ENCODE measurements around the gene LDLRAD3.

Gene LDLRAD3

DNA sequence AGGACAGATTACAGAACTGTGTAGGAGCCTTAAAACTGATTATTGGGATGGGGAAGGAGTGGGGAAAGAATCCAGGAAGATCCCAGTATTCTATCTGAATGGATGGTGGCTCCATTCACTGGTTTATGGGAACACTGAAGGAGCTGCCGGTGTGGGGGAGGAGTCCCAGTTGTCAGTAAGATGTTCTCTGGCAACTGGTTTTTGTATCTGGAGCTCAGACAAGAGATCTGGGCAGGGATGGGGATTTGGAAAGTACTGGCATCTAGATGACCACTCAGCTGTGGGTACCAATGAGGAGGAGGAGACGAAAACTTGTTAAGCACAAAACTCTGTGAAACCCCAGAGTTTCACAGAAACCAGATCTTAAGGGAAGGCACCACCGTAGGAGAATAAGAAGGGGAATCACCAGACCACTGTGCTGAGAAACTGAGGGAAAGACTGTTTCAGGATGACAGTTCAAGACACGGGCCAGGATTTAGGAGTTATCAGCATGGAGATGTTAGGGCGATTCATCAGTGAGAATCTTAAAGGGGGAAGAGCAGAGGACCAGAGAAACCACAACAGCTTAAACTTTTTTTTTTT is 28.1 kb downstream of the LDLRAD3 start:
- Histone ChIP-seq H3K9me3 (ENCODE audit: low read length) (peaks cover 27% of the 10 kb centered on the region), H3K4me3 (ENCODE audit: low read length) (no peak overlapping the region), H2AFZ (ENCODE audit: low read depth, low read length) (no peak overlapping the region), H3K27me3 (ENCODE audit: insufficient read depth, low read length) (no peaks in the 10 kb centered on the region), H3K36me3 (ENCODE audit: insufficient read depth, low read length) (no peaks in the 10 kb centered on the region), H3K4me1 (ENCODE audit: insufficient read depth, low read length) (no peaks in the 10 kb centered on the region)

DNA sequence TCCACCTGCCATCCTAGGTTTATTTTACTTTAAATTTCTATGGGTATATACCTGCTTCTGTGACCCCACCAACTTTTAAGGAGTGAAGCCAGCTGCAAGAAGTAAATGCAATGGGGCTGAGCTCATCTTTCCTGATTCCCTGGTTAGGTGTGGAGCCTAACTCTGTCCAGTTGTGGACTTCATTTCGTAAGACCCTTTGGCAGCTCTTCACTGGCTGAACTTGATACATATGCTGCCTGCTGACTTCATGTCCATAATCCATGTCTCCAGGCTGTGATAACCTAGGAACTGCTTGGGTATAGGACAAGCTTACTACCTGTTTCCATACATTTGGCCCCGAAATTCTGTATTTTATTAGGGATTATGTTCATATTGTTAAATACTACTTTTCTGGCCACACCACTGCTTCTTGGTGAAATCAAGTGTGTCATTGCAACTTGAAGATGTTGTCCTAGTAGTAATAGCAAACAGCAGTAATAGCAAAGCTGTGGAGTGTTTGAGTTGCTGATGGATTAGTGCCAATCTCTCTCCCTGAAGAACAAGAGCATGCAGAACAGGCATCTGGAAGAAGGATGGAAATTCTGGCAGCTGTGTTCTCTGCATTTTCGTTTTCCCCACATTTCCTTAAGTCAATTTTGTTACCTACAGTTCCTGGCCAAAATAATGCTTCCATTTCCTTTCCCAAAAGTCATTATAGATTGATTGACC is 31.2 kb downstream of the LDLRAD3 start:
- Histone ChIP-seq H3K4me1 (ENCODE audit: insufficient read depth, low read length) (peaks cover 5% of the 10 kb centered on the region), H2AFZ (ENCODE audit: low read depth, low read length) (no peak overlapping the region), H3K9me3 (ENCODE audit: low read length) (peaks cover 25% of the 10 kb centered on the region), H3K4me3 (ENCODE audit: low read length) (no peak overlapping the region), H3K36me3 (ENCODE audit: insufficient read depth, low read length) (no peaks in the 10 kb centered on the region), H3K27me3 (ENCODE audit: insufficient read depth, low read length) (no peaks in the 10 kb centered on the region)

DNA sequence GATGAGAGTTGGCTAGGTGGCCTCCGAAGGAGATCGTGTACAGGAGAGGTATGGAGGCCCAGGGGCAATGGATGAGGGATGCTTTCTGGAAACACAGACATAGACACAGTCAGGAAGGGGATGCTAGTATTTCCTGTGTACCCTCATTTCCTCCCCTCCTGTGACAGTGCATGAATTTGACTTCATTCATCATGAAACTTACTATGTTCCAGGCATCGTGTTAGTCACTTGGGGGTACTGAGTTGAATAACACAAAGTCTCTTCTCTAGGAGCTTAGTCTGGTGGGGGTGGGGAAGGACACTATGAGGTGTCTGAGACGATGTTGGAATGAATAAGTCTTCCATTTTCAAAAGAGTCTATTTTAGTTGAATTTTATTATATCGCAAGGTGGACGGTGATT is 32.6 kb downstream of the LDLRAD3 start:
- Histone ChIP-seq H3K4me1 (ENCODE audit: insufficient read depth, low read length) (peaks cover 5% of the 10 kb centered on the region), H3K36me3 (ENCODE audit: insufficient read depth, low read length) (no peaks in the 10 kb centered on the region)

GRCh38 chr11:35978183-35978582 is 34.3 kb downstream of the LDLRAD3 start:
- peaks cover 5% of the 10 kb centered on the region for H3K4me1 ChIP-seq (ENCODE audit: insufficient read depth, low read length)
- peaks cover 18% of the 10 kb centered on the region for H3K9me3 ChIP-seq (ENCODE audit: low read length)
- no peak overlapping the region for H2AFZ ChIP-seq (ENCODE audit: low read depth, low read length)
- H3K36me3 ChIP-seq (ENCODE audit: insufficient read depth, low read length) = no peaks in the 10 kb centered on the region
- no peaks in the 10 kb centered on the region for H3K27me3 ChIP-seq (ENCODE audit: insufficient read depth, low read length)
- H3K4me3 ChIP-seq (ENCODE audit: low read length) = no peak overlapping the region

More for the DNA sequence above, 32.6 kb downstream of the LDLRAD3 start:
- Histone ChIP-seq H3K4me3 (ENCODE audit: low read length) (no peak overlapping the region), H3K27me3 (ENCODE audit: insufficient read depth, low read length) (no peaks in the 10 kb centered on the region), H2AFZ (ENCODE audit: low read depth, low read length) (no peak overlapping the region), H3K9me3 (ENCODE audit: low read length) (peaks cover 24% of the 10 kb centered on the region)

DNA sequence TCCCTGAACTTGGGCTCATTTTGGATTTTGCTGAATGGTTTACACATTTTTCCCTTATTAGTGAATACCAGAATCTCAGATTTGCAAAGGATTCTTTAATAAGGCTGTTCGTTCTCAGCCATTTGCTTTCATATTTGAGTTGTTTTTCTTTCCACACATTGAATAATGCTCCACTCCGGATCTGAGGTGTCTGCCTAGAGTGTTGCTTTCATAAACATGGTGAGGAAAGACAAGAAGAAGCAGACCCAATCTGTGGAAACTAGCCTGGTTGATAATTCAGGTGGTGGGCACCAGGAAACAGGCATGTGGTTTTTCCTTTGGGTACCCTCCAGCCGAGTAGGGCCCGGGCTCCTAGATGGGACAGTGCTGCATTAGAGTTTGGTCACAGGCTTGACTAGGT is 35.0 kb downstream of the LDLRAD3 start:
- Histone ChIP-seq H3K36me3 (ENCODE audit: insufficient read depth, low read length) (no peaks in the 10 kb centered on the region), H3K9me3 (ENCODE audit: low read length) (peaks cover 16% of the 10 kb centered on the region), H3K4me3 (ENCODE audit: low read length) (no peak overlapping the region), H3K27me3 (ENCODE audit: insufficient read depth, low read length) (no peaks in the 10 kb centered on the region), H2AFZ (ENCODE audit: low read depth, low read length) (no peak overlapping the region), H3K4me1 (ENCODE audit: insufficient read depth, low read length) (peaks cover 5% of the 10 kb centered on the region)

DNA sequence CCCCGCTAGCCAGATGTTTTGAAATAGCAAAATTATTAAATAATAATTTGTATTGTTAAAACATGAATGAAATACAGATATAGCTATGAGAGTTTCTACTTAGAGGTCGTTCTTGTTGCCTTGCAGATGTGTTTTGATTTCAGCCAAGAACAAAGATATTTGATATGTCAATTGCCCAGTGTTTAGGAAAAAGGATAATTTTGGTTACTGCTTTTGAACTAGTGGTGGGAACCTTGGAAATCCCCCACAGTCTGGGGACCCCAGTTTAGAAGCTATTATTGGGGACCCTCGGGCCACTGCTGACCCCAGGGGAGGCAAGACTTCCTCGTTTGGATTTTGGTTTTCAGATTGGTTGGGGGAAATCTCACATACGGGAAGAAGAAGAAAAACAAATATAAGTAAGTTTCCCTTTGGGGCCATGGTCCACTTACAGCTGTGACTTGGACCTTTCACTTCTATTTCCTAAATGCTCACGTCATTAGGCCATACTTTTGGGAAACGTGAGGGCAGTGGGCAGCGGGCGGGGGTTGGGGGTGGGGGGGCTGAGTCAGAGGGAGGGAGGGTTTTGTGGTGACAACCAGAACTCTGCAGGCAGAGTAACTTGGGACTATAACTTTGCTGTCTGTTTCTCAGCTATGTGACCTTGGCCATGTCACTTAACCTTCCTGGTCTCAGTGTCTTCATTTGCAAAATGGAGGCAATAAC is 37.0 kb downstream of the LDLRAD3 start:
- H3K27me3 ChIP-seq (ENCODE audit: insufficient read depth, low read length) = no peaks in the 10 kb centered on the region
- no peaks in the 10 kb centered on the region for H3K36me3 ChIP-seq (ENCODE audit: insufficient read depth, low read length)
- H2AFZ ChIP-seq (ENCODE audit: low read depth, low read length) = no peak overlapping the region
- H3K9me3 ChIP-seq (ENCODE audit: low read length) = peaks cover 7% of the 10 kb centered on the region
- H3K4me3 ChIP-seq (ENCODE audit: low read length) = no peak overlapping the region
- peaks cover 5% of the 10 kb centered on the region for H3K4me1 ChIP-seq (ENCODE audit: insufficient read depth, low read length)

DNA sequence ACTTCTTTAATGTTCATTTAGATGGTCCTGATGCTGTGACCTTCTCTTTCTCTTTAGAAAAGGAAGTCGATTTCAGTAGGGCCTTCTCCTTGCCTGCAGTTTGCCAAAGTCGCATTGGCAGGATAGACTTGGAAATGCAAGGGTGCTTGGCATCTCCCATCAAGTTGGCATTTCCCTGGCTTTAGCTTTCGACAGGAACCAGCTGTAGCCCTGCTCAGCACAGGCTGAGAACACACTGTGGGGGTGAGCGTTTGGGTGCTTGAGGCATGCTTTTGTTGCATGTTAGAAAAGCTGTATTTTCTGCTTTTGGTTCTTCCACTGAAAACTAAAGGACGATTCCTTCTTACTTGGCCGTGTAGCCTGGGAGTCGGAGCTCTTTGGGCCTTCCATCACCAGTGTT is 37.7 kb downstream of the LDLRAD3 start:
- H3K4me3 ChIP-seq (ENCODE audit: low read length) = no peak overlapping the region
- H3K27me3 ChIP-seq (ENCODE audit: insufficient read depth, low read length) = no peaks in the 10 kb centered on the region
- no peak overlapping the region for H2AFZ ChIP-seq (ENCODE audit: low read depth, low read length)
- H3K36me3 ChIP-seq (ENCODE audit: insufficient read depth, low read length) = no peaks in the 10 kb centered on the region
- H3K4me1 ChIP-seq (ENCODE audit: insufficient read depth, low read length) = peaks cover 9% of the 10 kb centered on the region
- H3K9me3 ChIP-seq (ENCODE audit: low read length) = peaks cover 7% of the 10 kb centered on the region

- Histone ChIP-seq H3K4me1 (ENCODE audit: insufficient read depth, low read length) (peaks cover 12% of the 10 kb centered on the region), H3K27me3 (ENCODE audit: insufficient read depth, low read length) (no peaks in the 10 kb centered on the region), H3K4me3 (ENCODE audit: low read length) (no peak overlapping the region), H3K9me3 (ENCODE audit: low read length) (peaks cover 5% of the 10 kb centered on the region), H2AFZ (ENCODE audit: low read depth, low read length) (no peak overlapping the region), H3K36me3 (ENCODE audit: insufficient read depth, low read length) (no peaks in the 10 kb centered on the region)
These were observed 38.2 kb downstream of the LDLRAD3 start for GRCh38 chr11:35982061-35982460.

- Histone ChIP-seq H3K4me3 (ENCODE audit: low read length) (no peak overlapping the region), H3K36me3 (ENCODE audit: insufficient read depth, low read length) (no peaks in the 10 kb centered on the region), H3K4me1 (ENCODE audit: insufficient read depth, low read length) (peaks cover 7% of the 10 kb centered on the region), H2AFZ (ENCODE audit: low read depth, low read length) (no peak overlapping the region), H3K27me3 (ENCODE audit: insufficient read depth, low read length) (no peaks in the 10 kb centered on the region), H3K9me3 (ENCODE audit: low read length) (peaks cover 6% of the 10 kb centered on the region)
These were observed 40.1 kb downstream of the LDLRAD3 start for GRCh38 chr11:35983981-35984380.

GRCh38 chr11:35986947-35987346 is 43.1 kb downstream of the LDLRAD3 start:
- Histone ChIP-seq H3K27me3 (ENCODE audit: insufficient read depth, low read length) (no peaks in the 10 kb centered on the region), H3K36me3 (ENCODE audit: insufficient read depth, low read length) (no peaks in the 10 kb centered on the region), H2AFZ (ENCODE audit: low read depth, low read length) (no peak overlapping the region), H3K4me3 (ENCODE audit: low read length) (no peak overlapping the region), H3K9me3 (ENCODE audit: low read length) (peaks cover 6% of the 10 kb centered on the region), H3K4me1 (ENCODE audit: insufficient read depth, low read length) (peaks cover 22% of the 10 kb centered on the region)

DNA sequence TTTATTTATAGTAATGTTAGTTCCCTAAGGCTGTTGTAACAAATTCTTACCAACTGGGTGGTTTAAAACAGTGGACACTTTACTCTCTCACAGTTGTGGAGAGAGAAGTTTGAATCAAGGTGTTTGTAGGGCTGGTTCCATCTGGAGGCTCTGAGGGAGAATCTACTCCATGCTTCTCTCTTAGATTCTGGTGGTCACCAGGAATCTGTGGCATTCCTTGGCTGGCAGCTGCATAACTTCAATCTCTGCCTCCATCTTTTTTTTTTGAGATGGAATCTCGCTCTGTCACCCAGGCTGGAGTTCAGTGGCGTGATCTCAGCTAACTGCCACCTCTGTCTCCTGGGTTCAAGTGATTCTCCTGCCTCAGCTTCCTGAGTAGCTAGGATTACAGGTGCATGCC is 46.3 kb downstream of the LDLRAD3 start:
- H3K27me3 ChIP-seq (ENCODE audit: insufficient read depth, low read length) = no peaks in the 10 kb centered on the region
- peaks cover 7% of the 10 kb centered on the region for H3K9me3 ChIP-seq (ENCODE audit: low read length)
- H3K4me1 ChIP-seq (ENCODE audit: insufficient read depth, low read length) = peaks cover 27% of the 10 kb centered on the region
- H3K4me3 ChIP-seq (ENCODE audit: low read length) = no peak overlapping the region
- H2AFZ ChIP-seq (ENCODE audit: low read depth, low read length) = no peak overlapping the region
- H3K36me3 ChIP-seq (ENCODE audit: insufficient read depth, low read length) = peaks cover 2% of the 10 kb centered on the region

DNA sequence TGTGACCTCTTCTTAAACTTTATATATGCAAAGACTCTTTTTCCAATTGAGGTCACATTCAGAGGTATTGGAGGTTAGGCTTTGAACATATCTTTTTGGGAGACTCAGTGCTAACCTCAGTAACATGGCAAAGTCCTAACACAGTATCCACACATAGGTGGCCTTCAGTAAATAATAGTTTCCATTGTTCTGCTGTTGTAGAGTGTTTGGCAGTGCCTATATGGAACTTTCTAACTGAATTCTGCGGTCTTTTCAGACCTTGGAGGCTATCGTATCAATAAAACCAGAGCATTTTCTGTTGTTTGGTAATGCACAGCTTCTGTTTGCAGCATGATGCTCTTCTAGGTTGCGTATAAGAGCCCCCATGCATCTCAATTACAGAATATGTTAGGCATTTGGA is 47.0 kb downstream of the LDLRAD3 start:
- H3K4me3 ChIP-seq (ENCODE audit: low read length) = no peak overlapping the region
- no peaks in the 10 kb centered on the region for H3K27me3 ChIP-seq (ENCODE audit: insufficient read depth, low read length)
- no peak overlapping the region for H2AFZ ChIP-seq (ENCODE audit: low read depth, low read length)
- peaks cover 27% of the 10 kb centered on the region for H3K4me1 ChIP-seq (ENCODE audit: insufficient read depth, low read length)
- H3K9me3 ChIP-seq (ENCODE audit: low read length) = peaks cover 10% of the 10 kb centered on the region
- H3K36me3 ChIP-seq (ENCODE audit: insufficient read depth, low read length) = peaks cover 2% of the 10 kb centered on the region

- Histone ChIP-seq H3K9me3 (ENCODE audit: low read length) (peaks cover 13% of the 10 kb centered on the region), H2AFZ (ENCODE audit: low read depth, low read length) (no peak overlapping the region), H3K4me1 (ENCODE audit: insufficient read depth, low read length) (peaks cover 20% of the 10 kb centered on the region), H3K4me3 (ENCODE audit: low read length) (no peak overlapping the region), H3K36me3 (ENCODE audit: insufficient read depth, low read length) (peaks cover 2% of the 10 kb centered on the region), H3K27me3 (ENCODE audit: insufficient read depth, low read length) (no peaks in the 10 kb centered on the region)
These were observed 48.7 kb downstream of the LDLRAD3 start for GRCh38 chr11:35992548-35992947.
